CD4-positive, alpha-beta T cell treated with Interleukin-6 for 4 hours (primary cell): ENCODE results near the gene CANX.

ENCODE experiments used
- DNase-seq: peaks from one replicate; pipeline ENCODE4 v3.0.0-alpha.2; 2020; ENCODE audit warnings: mixed read lengths

The CANX gene

GRCh38 chr5:179758955-179759354 lies 60.2 kb downstream of the CANX start:
- DNase-seq, result no peak

- DNase-seq, result peak; percentile 12
Measured at GRCh38 chr5:179759581-179760551, 61.1 kb downstream of the CANX start.

- peak; percentile 34 for DNase-seq
Measured at GRCh38 chr5:179762079-179762780, 63.5 kb downstream of the CANX start.

GRCh38 chr5:179762781-179763176 lies 64.0 kb downstream of the CANX start:
- no peak for DNase-seq

- DNase-seq, result peak; percentile 67
Measured at GRCh38 chr5:179763215-179763945, 64.6 kb downstream of the CANX start.

- DNase-seq, result no peak
Measured at GRCh38 chr5:179764056-179764455, 65.3 kb downstream of the CANX start.

GRCh38 chr5:179765400-179765799 lies 66.6 kb downstream of the CANX start:
- no peak for DNase-seq

- no peak for DNase-seq
Measured at GRCh38 chr5:179766021-179766725, 67.4 kb downstream of the CANX start.

- no peak for DNase-seq
Measured at GRCh38 chr5:179766726-179767455, 68.1 kb downstream of the CANX start.

GRCh38 chr5:179767496-179768100 lies 68.8 kb downstream of the CANX start:
- DNase-seq, result no peak

- no peak for DNase-seq
Measured at GRCh38 chr5:179768326-179769085, 69.7 kb downstream of the CANX start.

- no peak for DNase-seq
Measured at GRCh38 chr5:179769271-179769670, 70.5 kb downstream of the CANX start.

- no peak for DNase-seq
Measured at GRCh38 chr5:179769796-179770195, 71.0 kb downstream of the CANX start.

GRCh38 chr5:179771311-179771895 lies 72.6 kb downstream of the CANX start:
- DNase-seq, result no peak

- DNase-seq, result no peak
Measured at GRCh38 chr5:179772351-179772750, 73.6 kb downstream of the CANX start.

GRCh38 chr5:179773686-179774040 lies 74.9 kb downstream of the CANX start:
- no peak for DNase-seq

- DNase-seq, result no peak
Measured at GRCh38 chr5:179774442-179774841, 75.7 kb downstream of the CANX start.

- no peak for DNase-seq
Measured at GRCh38 chr5:179776411-179776938, 77.7 kb downstream of the CANX start.

- DNase-seq, result no peak
Measured at GRCh38 chr5:179777456-179777855, 78.7 kb downstream of the CANX start.

GRCh38 chr5:179777909-179778308 lies 79.1 kb downstream of the CANX start:
- no peak for DNase-seq
